IMR-90 (cell line): ENCODE measurements around the gene RPS16. TPM values are rescaled to one million over a fixed set of nuclear protein-coding genes. Genes with fewer than 3 reads are reported as not detected.

Experiments used
- BHLHE40 ChIP-seq: fragments of 150-350 bp; IDR thresholded peaks from 2 replicates; pipeline ENCODE4 v1.6.1; 2016; ENCODE audit warnings: mild to moderate bottlenecking, low read depth, low read length
- CEBPB ChIP-seq: IDR thresholded peaks from 2 replicates; pipeline ENCODE4 v1.6.1; 2012; ENCODE audit warnings: low read depth, low read length, improper control_type of control experiment
- CTCF ChIP-seq: conservative IDR thresholded peaks from 2 replicates; pipeline ENCODE4 v1.5.1; 2012; ENCODE audit warnings: mild to moderate bottlenecking, low read depth, low read length, improper control_type of control experiment
- MXI1 ChIP-seq: IDR thresholded peaks from 2 replicates; pipeline ENCODE4 v1.6.1; 2012; ENCODE audit warnings: low read depth, mild to moderate bottlenecking, low read length, moderate library complexity, borderline replicate concordance
- SMC3 ChIP-seq: fragments of 150-350 bp; IDR thresholded peaks from 2 replicates; pipeline ENCODE4 v1.6.1; 2016; ENCODE audit warnings: low read depth, mild to moderate bottlenecking, antibody characterized with exemption, low read length, moderate library complexity
- polyA plus RNA-seq, 3 experiments: library from polyadenylated mRNA; depleted of rRNA; stranded (reverse); fragments of >200 nt; gene quantifications; 2 replicates each; pipeline ENCODE4 v1.2.3, GENCODE V29; 2012; ENCODE audit warnings: low replicate concordance in 1 of 3
- total RNA-seq: library from RNA; depleted of rRNA; stranded (reverse); fragments of >200 nt; gene quantifications from 2 replicates; pipeline ENCODE4 v1.2.3, GENCODE V29; 2012

RPS16 gene
- total and polyA plus RNA-seq, 2 of the 4 experiments (the other 2 are of a cell fraction), result 320 to 3,500 TPM

GRCh38 chr19:39405958-39406655, 29.6 kb downstream of the RPS16 start (continued):
- TF ChIP-seq CTCF (no peak), CEBPB (no peak), SMC3 (no peak), MXI1 (no peak), BHLHE40 (no peak; the same call in 1 of the 2 replicates)
